GM12864 (cell line): ENCODE data around the gene STXBP5.

Experiments
- DNase-seq: peaks from one replicate; pipeline ENCODE4 v3.0.0-alpha.2; 2011; ENCODE audit warnings: low read depth
- H3K4me3 ChIP-seq: 2 replicates; pipeline ENCODE4 v1.5.1; 2011; ENCODE audit warnings: mild to moderate bottlenecking, low read depth, low read length, control low read depth
- CTCF ChIP-seq: IDR thresholded peaks from 2 replicates; pipeline ENCODE4 v1.5.1; 2011; ENCODE audit warnings: low read depth, mild to moderate bottlenecking, moderate library complexity, low read length, control low read depth, inconsistent platforms; ENCODE audit errors: missing control alignments

The STXBP5 gene

GRCh38 chr6:147177286-147177685 is 26.9 kb upstream of the STXBP5 start:
- no peak for DNase-seq
- no peak overlapping the region for H3K4me3 ChIP-seq
- TF ChIP-seq CTCF = no peak

DNA sequence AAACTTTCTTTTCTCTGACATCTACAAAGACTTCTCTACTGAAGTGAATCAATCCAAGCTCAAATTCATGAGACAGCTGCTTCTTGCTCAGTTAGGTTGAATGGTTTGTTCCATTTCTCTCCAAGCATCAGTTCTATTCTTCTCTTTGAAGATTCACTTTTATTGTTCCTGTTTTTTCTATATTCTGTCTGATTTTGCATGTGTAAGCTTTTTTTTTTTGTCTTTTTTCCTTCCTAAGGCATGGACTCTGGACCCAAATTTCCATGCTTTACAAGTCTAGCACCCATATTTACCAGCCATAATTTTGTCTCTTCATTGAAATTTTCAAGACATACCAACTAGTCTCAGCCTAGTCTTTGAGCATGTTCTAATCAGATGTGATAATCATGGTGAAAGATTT is 25.9 kb upstream of the STXBP5 start:
- TF ChIP-seq CTCF = no peak
- no peak overlapping the region for H3K4me3 ChIP-seq

DNA sequence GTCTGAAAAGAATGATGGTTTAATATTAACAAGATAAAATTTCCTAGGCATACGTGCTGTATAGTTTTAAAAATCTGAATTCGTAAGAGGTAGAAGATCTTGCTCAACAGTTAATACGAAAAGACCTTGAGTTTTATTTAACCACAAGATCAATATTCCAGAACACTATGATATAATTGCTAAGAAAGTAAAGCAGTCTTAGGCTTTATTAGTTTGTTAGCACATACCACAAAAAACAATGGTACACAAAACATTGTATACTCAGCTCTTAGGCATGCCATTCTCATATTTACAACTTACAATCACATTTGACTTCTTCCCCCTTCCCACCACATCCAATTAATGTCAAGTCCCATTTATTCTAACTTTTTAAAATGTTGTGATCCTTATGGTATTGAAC is 24.4 kb upstream of the STXBP5 start:
- DNase-seq = no peak
- TF ChIP-seq CTCF = no peak

More for the DNA sequence above, 25.9 kb upstream of the STXBP5 start:
- DNase-seq = no peak

DNA sequence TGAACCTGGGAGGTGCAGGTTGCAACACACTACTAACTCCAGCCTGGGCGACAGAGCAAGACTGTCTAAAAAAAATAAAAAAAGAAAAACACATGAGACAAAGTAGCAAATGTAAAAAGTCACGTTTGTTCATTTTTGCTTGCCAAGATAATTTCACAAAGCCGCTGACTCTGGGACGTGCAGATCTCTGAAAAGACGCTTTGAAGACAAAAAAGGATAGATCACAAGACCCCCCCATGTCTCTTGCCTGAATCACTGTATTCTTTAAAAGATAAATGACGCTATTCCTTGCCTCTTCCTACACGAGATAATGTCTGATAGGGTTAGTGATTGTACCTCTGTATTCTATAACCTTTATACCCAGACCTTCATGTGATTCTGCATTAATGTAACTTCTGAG is 23.3 kb upstream of the STXBP5 start:
- H3K4me3 ChIP-seq = no peak overlapping the region
- no peak for TF ChIP-seq CTCF
- no peak for DNase-seq

More for the DNA sequence above, 24.4 kb upstream of the STXBP5 start:
- H3K4me3 ChIP-seq = no peak overlapping the region

- TF ChIP-seq CTCF = no peak
Observed at GRCh38 chr6:147184379-147184778, 19.8 kb upstream of the STXBP5 start.

GRCh38 chr6:147185216-147185615 is 19.0 kb upstream of the STXBP5 start:
- no peak for TF ChIP-seq CTCF
- DNase-seq = no peak
- H3K4me3 ChIP-seq = no peak overlapping the region

More at GRCh38 chr6:147184379-147184778, 19.8 kb upstream of the STXBP5 start:
- DNase-seq = no peak
- no peak overlapping the region for H3K4me3 ChIP-seq

DNA sequence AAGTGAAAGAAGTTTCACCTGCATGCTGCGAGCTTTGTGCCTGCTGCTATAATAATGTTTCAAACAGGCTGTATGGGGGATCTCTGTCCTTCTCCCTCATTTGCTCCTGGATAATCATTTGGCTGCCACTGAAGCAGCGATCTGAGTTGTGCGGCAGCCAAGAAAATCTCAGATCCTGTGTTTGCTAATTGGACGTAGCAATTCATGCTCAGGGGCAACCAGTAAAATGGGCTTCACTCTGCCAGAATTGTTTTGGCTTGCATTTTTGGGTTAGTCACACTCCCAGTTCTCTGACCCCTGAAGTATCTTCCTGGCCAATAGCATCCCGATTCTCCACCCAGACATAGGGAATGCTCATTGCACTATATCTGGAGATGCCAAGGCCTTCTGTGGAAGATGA is 13.7 kb upstream of the STXBP5 start:
- DNase-seq = no peak
- no peak for TF ChIP-seq CTCF
- H3K4me3 ChIP-seq = no peak overlapping the region
